BJ (cell line): ENCODE results near the gene PPP4R3B. TPM values are rescaled to one million over a fixed set of nuclear protein-coding genes. Genes with fewer than 3 reads are reported as not detected.

ENCODE experiments used
- CTCF ChIA-PET: fragments of 350-600 bp; formaldehyde crosslinking; extraction: SDS; loops from one replicate; lab custom pipeline; 2021; ENCODE audit warnings: antibody characterized with exemption, inconsistent platforms; lab: Yijun Ruan, JAX
- POLR2A ChIA-PET: fragments of 300-600 bp; sonication (Branson Sonifier 250); formaldehyde crosslinking; extraction: SDS; loops from one replicate; lab custom pipeline; 2021; ENCODE audit warnings: antibody characterized with exemption; lab: Charles Lee
- DNase-seq: peaks from one replicate; pipeline ENCODE4 v3.0.0-alpha.2; 2011; ENCODE audit warnings: low read depth
- H3K27me3 ChIP-seq: 2 replicates; pipeline ENCODE4 v1.6.0; 2011; ENCODE audit warnings: low read length; ENCODE audit not compliant: control insufficient read depth, insufficient read depth
- H3K36me3 ChIP-seq: 2 replicates; pipeline ENCODE4 v1.5.1; 2011; ENCODE audit warnings: low read length; ENCODE audit not compliant: control insufficient read depth, insufficient read depth
- H3K4me3 ChIP-seq: 2 replicates; pipeline ENCODE4 v1.5.1; 2011; ENCODE audit warnings: low read depth, mild to moderate bottlenecking, control low read depth, low read length
- CTCF ChIP-seq: IDR thresholded peaks from 2 replicates; pipeline ENCODE4 v1.5.1; 2011; ENCODE audit warnings: low read depth, mild to moderate bottlenecking, control low read depth, inconsistent platforms, low read length, moderate library complexity; ENCODE audit not compliant: insufficient read depth
- polyA plus RNA-seq: library from polyadenylated mRNA; depleted of rRNA; stranded (reverse); fragments of >200 nt; gene quantifications from 2 replicates; pipeline ENCODE4 v1.2.3, GENCODE V29; 2011; rRNA removed
- small RNA-seq: library from RNA; depleted of rRNA; stranded (forward); fragments of <200 nt; gene quantifications from one replicate; pipeline ENCODE3, GENCODE V24; 2012; ENCODE audit warnings: low replicate concordance, low read depth; ENCODE audit not compliant: insufficient read length

Gene PPP4R3B
- polyA plus RNA-seq, 1 experiment = 9.8 TPM

GRCh38 chr2:55518841-55519165 lies 98.6 kb downstream of the PPP4R3B start:
- CTCF ChIA-PET = no interaction called here
- Histone ChIP-seq H3K27me3 (no peaks in the 10 kb centered on the region), H3K4me3 (peak overlapping the region; percentile 73), H3K36me3 (no peaks in the 10 kb centered on the region)
- POLR2A ChIA-PET = no interaction called here
- no peak for DNase-seq
- TF ChIP-seq CTCF = no peak

- H3K36me3 ChIP-seq = no peaks in the 10 kb centered on the region
- no peak overlapping the region for H3K4me3 ChIP-seq
- TF ChIP-seq CTCF = peak; percentile 69
- ChIA-PET POLR2A (no interaction called here), CTCF (interaction anchor here (0.5 kb wide), 1 partner anchor 292 kb away, joined by 3 read pairs; no protein-coding TSS in a partner anchor)
- H3K27me3 ChIP-seq = no peaks in the 10 kb centered on the region
- no peak for DNase-seq
Observed at GRCh38 chr2:55511508-55512124, 105.8 kb downstream of the PPP4R3B start.

GRCh38 chr2:55502590-55503141 lies 114.8 kb downstream of the PPP4R3B start:
- no peak for DNase-seq
- no peak overlapping the region for H3K4me3 ChIP-seq
- ChIA-PET POLR2A (no interaction called here), CTCF (no interaction called here)
- H3K36me3 ChIP-seq = no peaks in the 10 kb centered on the region
- no peaks in the 10 kb centered on the region for H3K27me3 ChIP-seq
- no peak for TF ChIP-seq CTCF

- Histone ChIP-seq H3K4me3 (no peak overlapping the region), H3K36me3 (no peaks in the 10 kb centered on the region), H3K27me3 (no peaks in the 10 kb centered on the region)
- TF ChIP-seq CTCF = no peak
- ChIA-PET CTCF (no interaction called here), POLR2A (no interaction called here)
- no peak for DNase-seq
Observed at GRCh38 chr2:55500025-55500424, 117.4 kb downstream of the PPP4R3B start.

- DNase-seq = no peak
- ChIA-PET POLR2A (no interaction called here), CTCF (interaction anchor here (0.5 to 1.1 kb wide), 3 partner anchors 11 to 27 kb away, joined by 3 to 10 read pairs (median 3); no protein-coding TSS in a partner anchor)
- Histone ChIP-seq H3K4me3 (no peak overlapping the region), H3K27me3 (no peaks in the 10 kb centered on the region), H3K36me3 (no peaks in the 10 kb centered on the region)
- TF ChIP-seq CTCF = no peak
Observed at GRCh38 chr2:55498582-55498981, 118.8 kb downstream of the PPP4R3B start.

Small RNA genes within 50 kb of the gene (small RNA-seq; reads per million reads assigned to genes)
- not detected for gene RF00586
- gene RNU6-634P = not detected

Other genes with a start within 250 kb of the PPP4R3B start
- 18.7 and 32.9 TPM in 2 replicates for gene CCDC88A, start 197.8 kb downstream of the PPP4R3B start, polyA plus RNA-seq
- gene CFAP36, start 97.9 kb downstream of the PPP4R3B start, polyA plus RNA-seq = 9.9 and 28.5 TPM in 2 replicates
- 9.4 and 13.4 TPM in 2 replicates for gene PNPT1, start 76.2 kb upstream of the PPP4R3B start, polyA plus RNA-seq